ENCODE data around the gene PALLD. TPM values are rescaled to one million over a fixed set of nuclear protein-coding genes. Genes with fewer than 3 reads are reported as not detected.

PALLD gene
- total RNA-seq, 4 donors from 2014 or later: 266 to 761 (median 441) TPM

DNA sequence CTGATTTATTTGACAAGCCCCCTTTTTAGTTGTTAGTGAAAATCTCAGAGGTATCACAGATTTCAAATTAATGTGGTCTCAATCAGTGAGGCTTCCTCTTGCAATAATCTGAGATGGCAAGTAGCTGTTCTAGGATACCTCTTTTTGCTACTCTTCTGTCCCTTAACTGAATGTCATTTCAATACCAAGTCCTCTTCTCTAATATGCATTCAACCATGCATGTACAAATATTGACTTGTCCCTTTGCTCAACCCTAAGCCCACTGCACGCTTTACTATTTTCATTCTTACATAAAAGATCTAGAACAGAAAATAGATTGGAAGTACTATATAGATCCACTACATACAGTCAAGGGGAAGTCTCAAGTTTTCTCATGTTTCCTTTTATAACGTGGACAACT, 349.0 kb downstream of the PALLD start:
- Histone ChIP-seq H3K36me3 (no peaks in the 10 kb centered on the region), H3K9me3 (no peaks in the 10 kb centered on the region), H3K4me3 (no peak overlapping the region), H3K27ac (peak overlapping the region; percentile 98 to 99), H3K4me1 (peaks cover 3 to 36% of the 10 kb centered on the region in 2 donors), H3K27me3 (no peaks in the 10 kb centered on the region)
- DNase-seq: no peak
- no peak for TF ChIP-seq POLR2A (IDR thresholded peaks at IDR 0.05)
- TF ChIP-seq, protein P1, sequence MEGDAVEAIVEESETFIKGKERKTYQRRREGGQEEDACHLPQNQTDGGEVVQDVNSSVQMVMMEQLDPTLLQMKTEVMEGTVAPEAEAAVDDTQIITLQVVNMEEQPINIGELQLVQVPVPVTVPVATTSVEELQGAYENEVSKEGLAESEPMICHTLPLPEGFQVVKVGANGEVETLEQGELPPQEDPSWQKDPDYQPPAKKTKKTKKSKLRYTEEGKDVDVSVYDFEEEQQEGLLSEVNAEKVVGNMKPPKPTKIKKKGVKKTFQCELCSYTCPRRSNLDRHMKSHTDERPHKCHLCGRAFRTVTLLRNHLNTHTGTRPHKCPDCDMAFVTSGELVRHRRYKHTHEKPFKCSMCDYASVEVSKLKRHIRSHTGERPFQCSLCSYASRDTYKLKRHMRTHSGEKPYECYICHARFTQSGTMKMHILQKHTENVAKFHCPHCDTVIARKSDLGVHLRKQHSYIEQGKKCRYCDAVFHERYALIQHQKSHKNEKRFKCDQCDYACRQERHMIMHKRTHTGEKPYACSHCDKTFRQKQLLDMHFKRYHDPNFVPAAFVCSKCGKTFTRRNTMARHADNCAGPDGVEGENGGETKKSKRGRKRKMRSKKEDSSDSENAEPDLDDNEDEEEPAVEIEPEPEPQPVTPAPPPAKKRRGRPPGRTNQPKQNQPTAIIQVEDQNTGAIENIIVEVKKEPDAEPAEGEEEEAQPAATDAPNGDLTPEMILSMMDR (IDR thresholded peaks at IDR 0.05): no peak
- intact Hi-C loops (cut with DNase I; ENCODE audit: low total_unique reads): no loop called here

DNA sequence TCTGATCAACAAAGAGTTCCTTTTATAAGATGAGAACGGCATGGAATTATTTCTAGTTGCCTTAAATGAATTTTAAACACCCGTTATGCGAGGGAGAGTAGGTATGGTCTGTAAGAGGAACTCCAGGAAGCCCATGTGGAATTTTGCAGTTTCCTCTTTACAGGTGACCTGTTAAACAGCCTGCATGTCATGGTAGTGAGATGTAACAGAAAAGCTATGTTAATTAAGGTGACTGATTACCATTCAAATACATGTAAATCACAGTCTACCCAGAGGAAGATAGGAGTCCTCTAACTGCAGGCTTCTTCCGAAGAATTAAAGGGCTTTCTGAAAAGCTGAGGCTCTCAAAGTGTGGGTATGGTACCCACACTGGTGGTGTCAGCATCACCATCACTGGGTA, 349.6 kb downstream of the PALLD start:
- Histone ChIP-seq H3K27ac (peak overlapping the region; percentile 98 to 99), H3K9me3 (no peaks in the 10 kb centered on the region), H3K36me3 (no peaks in the 10 kb centered on the region), H3K27me3 (no peaks in the 10 kb centered on the region), H3K4me3 (no peak overlapping the region), H3K4me1 (peaks cover 3 to 36% of the 10 kb centered on the region in 2 donors)
- DNase-seq: no peak
- no peak for TF ChIP-seq POLR2A (IDR thresholded peaks at IDR 0.05)
- TF ChIP-seq, protein P1 (IDR thresholded peaks at IDR 0.05): no peak
- intact Hi-C loops (cut with DNase I; ENCODE audit: low total_unique reads): no loop called here

DNA sequence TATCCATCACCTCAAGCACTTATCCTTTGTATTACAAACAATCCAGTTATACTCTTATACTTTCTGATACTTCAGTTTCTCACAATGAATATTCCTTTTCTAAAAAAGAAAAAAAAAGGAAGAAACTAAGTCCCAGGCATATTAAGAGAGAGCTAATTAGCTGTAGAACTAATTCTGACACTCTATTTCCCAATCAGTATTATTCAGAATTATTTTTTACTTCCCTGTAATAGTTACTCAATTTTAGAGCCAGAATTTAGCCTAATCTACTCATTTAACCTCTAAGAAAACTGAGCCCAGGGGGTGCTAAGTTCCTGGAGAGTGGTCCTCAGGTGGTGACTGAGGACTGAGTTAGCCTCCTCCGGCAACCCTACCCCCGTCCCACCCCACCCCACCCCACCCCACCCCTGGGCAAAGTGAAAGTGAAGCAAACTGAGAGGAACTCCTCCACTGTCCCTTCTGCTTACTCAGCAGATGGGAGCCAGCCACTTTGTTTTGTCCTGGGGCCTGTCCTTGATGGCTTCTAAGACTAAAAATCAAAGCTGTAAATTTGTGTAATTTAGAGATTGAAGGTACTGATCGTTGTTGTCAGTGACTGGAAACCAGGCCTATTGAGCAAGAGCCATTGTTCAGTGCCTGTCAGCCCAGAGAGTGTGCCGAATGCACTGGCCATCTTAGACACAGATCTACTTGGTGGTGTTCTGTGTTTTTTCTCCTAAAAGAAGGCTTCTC, 351.1 kb downstream of the PALLD start:
- intact Hi-C loops (cut with DNase I; ENCODE audit: low total_unique reads): no loop called here
- H3K4me1 ChIP-seq: peaks cover 3 to 27% of the 10 kb centered on the region in 2 donors
- no peaks in the 10 kb centered on the region for H3K9me3 ChIP-seq
- H3K27ac ChIP-seq: peak overlapping the region; percentile 98 to 99
- H3K36me3 ChIP-seq: no peaks in the 10 kb centered on the region
- peak overlapping the region in 1 of 2 donors; percentile 12 for H3K4me3 ChIP-seq
- TF ChIP-seq, protein P1 (IDR thresholded peaks at IDR 0.05): no peak
- no peak for TF ChIP-seq POLR2A (IDR thresholded peaks at IDR 0.05)
- no peaks in the 10 kb centered on the region for H3K27me3 ChIP-seq
- no peak for DNase-seq

DNA sequence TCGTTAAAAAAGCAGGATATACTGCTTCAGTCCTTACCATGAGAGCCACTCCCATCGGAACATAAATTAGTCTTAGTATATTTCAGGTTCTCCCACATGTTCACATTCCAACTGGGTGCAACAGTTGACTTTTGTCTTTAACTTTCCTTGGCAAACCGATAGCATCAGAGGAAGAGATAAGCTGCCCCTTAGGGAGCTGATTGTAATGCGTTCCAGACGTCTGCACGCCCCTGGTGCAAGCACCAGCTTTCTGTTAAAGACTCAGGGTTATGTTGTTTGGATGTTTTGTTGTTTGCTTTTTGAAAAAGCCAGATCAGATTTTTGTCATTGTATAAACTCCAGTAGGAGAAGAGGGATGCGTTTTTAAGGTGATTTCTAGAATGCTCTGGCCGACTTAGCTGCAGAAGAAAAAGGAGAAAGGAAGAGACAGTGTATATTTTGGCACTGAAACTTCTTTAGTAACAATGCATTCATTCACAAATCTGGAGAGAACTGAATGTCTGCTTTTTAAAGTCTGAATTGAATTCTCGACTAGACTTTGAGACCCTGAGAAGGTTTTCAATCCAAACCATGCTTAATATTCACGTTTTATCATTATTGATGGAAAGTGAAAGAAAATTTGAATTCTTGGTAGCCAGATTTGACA, 352.3 kb downstream of the PALLD start:
- Histone ChIP-seq H3K4me3 (no peak overlapping the region), H3K36me3 (no peaks in the 10 kb centered on the region), H3K27me3 (no peaks in the 10 kb centered on the region), H3K27ac (peak overlapping the region; percentile 98 to 99), H3K9me3 (no peaks in the 10 kb centered on the region), H3K4me1 (peaks cover 3 to 25% of the 10 kb centered on the region in 2 donors)
- intact Hi-C loops (cut with DNase I; ENCODE audit: low total_unique reads): no loop called here
- TF ChIP-seq POLR2A (IDR thresholded peaks at IDR 0.05): no peak
- TF ChIP-seq, protein P1 (IDR thresholded peaks at IDR 0.05): no peak
- no peak for DNase-seq

DNA sequence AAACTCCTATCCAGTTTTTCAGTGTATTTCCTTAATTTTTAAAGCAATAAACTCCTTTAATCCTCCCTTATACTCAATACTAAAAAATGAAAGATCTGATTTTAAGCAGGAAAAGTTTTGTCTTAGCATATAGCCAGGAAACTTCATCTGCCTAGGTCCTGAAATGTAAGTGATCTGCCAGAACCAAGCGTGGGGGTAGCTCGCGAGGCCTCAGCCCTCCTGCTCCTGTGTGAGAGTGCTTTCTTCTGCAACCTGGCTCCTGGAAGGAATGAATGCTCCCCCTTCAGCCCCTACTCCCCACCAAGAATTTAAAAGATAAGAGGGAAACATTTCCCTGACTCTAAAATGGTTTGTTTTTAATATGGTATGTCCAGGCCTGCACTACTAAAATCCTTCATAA, 353.1 kb downstream of the PALLD start:
- H3K4me1 ChIP-seq: peaks cover 3 to 27% of the 10 kb centered on the region in 2 donors
- no peaks in the 10 kb centered on the region for H3K36me3 ChIP-seq
- no peaks in the 10 kb centered on the region for H3K27me3 ChIP-seq
- TF ChIP-seq POLR2A (IDR thresholded peaks at IDR 0.05): no peak
- TF ChIP-seq, protein P1 (IDR thresholded peaks at IDR 0.05): no peak
- no peaks in the 10 kb centered on the region for H3K9me3 ChIP-seq
- no peak for DNase-seq
- no peak overlapping the region for H3K4me3 ChIP-seq
- H3K27ac ChIP-seq: peak overlapping the region; percentile 98 to 99
- intact Hi-C loops (cut with DNase I; ENCODE audit: low total_unique reads): no loop called here
